Activated naive CD4-positive, alpha-beta T cell treated with anti-CD3 and anti-CD28 coated beads, Interleukin-2, amount 10 ng/mL, durations not matched to agents 5 hours and 36 hours (primary cell): ENCODE measurements around the gene BCL6B. TPM values are rescaled to one million over a fixed set of nuclear protein-coding genes. Genes with fewer than 3 reads are reported as not detected.

Source experiments
- total RNA-seq, 2 experiments: library from RNA; stranded (reverse); gene quantifications; one replicate each; pipeline ENCODE4 v1.2.3, GENCODE V29; 2021

Gene BCL6B, protein sequence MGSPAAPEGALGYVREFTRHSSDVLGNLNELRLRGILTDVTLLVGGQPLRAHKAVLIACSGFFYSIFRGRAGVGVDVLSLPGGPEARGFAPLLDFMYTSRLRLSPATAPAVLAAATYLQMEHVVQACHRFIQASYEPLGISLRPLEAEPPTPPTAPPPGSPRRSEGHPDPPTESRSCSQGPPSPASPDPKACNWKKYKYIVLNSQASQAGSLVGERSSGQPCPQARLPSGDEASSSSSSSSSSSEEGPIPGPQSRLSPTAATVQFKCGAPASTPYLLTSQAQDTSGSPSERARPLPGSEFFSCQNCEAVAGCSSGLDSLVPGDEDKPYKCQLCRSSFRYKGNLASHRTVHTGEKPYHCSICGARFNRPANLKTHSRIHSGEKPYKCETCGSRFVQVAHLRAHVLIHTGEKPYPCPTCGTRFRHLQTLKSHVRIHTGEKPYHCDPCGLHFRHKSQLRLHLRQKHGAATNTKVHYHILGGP
- total RNA-seq: 1 to 10 TPM in 1 of 2 experiments, under 1 TPM in 1; 0.46 to 1.0 TPM

DNA sequence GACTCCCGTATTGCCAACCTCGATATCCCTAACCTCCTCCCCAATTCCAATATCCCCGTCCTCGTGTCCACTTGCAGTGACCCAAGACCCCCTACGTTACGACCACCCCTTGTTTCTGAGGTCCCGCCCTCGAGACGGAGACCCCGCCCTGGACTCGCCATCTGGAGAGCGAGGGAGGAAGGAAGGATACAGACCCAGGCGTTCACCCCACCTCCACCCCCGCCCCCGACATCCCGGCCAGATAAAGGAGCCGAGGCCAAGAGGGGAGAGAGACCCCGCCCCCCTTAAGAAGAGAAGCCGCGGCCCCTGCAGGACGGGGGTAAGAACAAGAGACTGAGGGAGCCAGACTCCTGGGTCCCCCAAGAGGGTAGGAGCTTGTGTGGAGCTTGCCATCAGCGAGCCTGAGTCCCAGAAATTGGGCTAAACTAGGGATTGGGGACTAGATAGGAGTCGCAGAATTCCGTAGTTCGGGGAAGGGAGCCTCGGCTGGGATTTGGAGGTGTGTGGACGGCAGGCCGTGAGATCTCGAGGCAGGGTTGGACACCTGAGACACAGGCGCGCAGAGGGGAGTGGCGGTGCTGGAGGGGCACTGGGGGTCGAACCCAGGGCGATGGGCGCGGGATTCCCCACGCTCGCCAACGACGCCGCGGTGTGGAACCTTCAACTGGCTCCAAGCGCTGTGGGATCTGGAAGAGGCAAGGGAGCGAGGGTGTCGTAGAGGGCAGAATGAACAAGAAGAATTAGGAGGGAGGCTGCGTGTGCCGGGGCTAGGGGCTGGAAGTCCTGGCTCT, at the start of gene BCL6B:
Gene BCL6B, plus strand, starts transcription at position 270 of the 791 bp plus-strand sequence. CDS start 622 bp downstream, outside the sequence.

DNA sequence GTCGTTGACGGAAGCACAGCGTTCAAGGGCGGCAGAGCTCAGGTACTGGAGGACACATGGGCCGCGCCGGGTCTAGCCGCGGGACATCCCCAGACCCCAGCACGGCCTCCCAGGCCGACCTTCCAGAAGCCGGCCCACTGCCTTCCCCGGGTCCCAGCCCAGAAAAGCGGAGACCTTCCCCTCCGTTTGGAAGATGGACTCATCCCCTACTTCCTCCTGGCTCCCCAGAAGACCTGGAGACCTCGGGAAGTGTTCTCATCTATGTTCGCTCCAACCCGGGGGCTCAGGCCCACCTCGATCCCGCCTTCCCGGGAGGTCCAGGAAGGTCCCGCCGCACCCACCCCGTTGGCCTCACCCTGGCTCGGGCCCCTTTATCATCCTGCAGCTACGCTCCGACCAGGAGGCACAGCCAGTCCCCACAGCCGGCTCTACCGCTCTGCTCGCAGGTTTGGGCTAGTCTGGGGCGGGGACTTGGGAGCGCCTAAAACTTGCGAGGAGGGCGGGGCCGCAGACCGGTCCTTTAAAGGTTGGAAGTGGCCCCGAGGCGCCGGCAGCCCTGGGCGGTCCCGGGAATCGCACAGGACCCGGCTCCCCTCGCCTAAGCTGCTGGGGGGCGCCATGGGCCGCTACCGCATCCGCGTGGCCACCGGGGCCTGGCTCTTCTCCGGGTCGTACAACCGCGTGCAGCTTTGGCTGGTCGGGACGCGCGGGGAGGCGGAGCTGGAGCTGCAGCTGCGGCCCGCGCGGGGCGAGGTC, 27.2 kb upstream of the BCL6B start, which contains the start of gene ALOX12:
Gene ALOX12, plus strand, starts transcription at position 550 of the 756 bp plus-strand sequence. Its CDS starts 69 bp downstream, at position 619.

DNA sequence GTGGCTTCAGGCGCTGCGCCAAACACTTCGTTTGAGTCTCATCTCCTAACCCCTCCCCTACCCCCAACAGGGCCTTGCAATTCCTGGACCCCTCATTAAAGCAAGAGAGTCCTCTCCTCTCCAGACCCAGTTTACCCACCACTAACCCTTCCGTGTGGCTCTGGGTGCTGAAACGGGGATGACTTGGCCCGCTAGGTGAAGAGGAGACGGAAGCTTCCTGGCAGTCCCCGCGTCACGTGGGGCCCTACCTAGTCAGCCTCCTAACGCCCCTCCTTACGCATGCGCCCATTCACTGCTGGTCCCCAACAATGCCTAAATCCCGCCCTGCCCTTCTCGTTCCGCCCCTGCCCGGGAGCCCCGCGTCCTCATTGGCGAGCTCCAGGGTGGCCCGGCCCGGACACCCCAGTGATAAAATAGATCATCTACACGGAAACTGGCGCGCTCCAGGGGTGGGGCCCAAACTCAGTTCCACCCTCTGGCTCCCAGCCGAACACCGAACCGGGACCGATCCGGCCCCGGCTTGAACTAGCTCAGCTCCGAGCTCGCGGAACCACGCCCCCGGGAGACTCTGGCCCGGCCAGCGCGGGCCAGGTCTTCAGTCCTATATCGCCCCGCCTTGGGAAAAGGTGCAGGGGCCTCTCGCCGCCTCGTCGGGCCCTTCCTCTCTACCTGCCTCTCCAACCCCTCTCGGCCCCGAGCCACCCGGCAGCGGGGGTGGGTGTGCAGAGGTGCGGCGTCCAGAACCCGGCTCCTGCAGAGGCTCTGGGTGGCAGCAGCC, 12.9 kb downstream of the BCL6B start, which contains the start of gene SLC16A13:
Gene SLC16A13, plus strand, starts transcription at position 425 of the 778 bp plus-strand sequence. CDS start 368 bp downstream, outside the sequence.

DNA sequence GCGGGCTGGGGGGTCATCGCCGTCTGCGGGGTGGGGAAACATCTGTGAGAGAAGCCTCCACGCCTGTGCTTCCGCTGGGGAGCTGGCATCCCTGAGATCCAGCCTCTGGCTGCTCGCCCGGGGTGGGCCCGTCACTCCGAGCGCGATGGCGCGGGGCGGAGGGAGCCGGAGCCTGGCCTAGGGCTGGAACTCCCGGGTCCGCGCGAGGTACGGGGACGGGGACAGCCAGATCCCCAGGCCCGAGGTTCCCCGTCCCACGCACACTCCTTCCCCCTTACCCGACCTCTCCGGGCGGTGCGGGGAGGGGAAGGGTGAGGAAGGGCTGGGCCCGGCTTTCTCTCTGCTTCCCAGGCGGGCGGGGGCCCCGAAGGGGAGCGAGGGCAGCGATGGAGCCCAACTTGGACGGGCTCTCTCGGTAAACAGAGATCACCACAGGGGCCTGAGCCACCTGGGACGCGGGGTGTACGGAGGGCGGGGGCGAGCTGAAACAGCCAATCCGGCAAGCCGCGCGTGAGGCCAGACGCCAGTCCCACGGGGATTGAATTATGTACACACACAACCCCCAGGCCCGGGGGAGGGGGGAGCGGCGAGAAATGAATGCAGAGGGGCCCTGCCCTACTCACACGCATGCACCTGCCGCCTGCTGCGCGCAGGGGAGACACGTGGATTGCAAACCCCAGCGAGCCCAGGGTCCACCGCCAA, 20.8 kb downstream of the BCL6B start, which contains the start of gene SLC16A11:
Gene SLC16A11, minus strand, starts transcription at position 596 of the 702 bp plus-strand sequence. Its CDS starts 579 bp downstream, at position 17.

Other genes with a start within 250 kb of the BCL6B start
- gene FBXO39, start 246.8 kb upstream of the BCL6B start, total RNA-seq: under 1 TPM; 0.65 to 0.81 TPM
- not detected for gene TEKT1, start 191.3 kb upstream of the BCL6B start, total RNA-seq
- gene ALOX12, start 27.0 kb upstream of the BCL6B start, total RNA-seq: not detected
- gene RNASEK, start 10.4 kb upstream of the BCL6B start, total RNA-seq: 100 to 1,000 TPM; 170 to 178 TPM
- 10 to 100 TPM; 23.8 to 25.0 TPM for gene SLC16A13, start 13.0 kb downstream of the BCL6B start, total RNA-seq
- gene SLC16A11, start 21.0 kb downstream of the BCL6B start, total RNA-seq: under 1 TPM; 0.12 to 0.25 TPM
- gene CLEC10A, start 57.2 kb downstream of the BCL6B start, total RNA-seq: not detected
- not detected for gene ASGR2, start 91.8 kb downstream of the BCL6B start, total RNA-seq
- 1 to 10 TPM in 1 of 2 experiments, under 1 TPM in 1; 0.63 to 1.2 TPM for gene ASGR1, start 156.3 kb downstream of the BCL6B start, total RNA-seq
- gene DLG4, start 196.8 kb downstream of the BCL6B start, total RNA-seq: 10 to 100 TPM; 11.6 to 11.9 TPM
- gene ACADVL, start 196.9 kb downstream of the BCL6B start, total RNA-seq: 100 to 1,000 TPM; 291 to 311 TPM
- 10 to 100 TPM; 47.0 to 47.5 TPM for gene DVL2, start 211.5 kb downstream of the BCL6B start, total RNA-seq
- 10 to 100 TPM; 53.9 to 55.9 TPM for gene PHF23, start 216.4 kb downstream of the BCL6B start, total RNA-seq
- 100 to 1,000 TPM; 276 to 282 TPM for gene GABARAP, start 219.4 kb downstream of the BCL6B start, total RNA-seq
- 100 to 1,000 TPM; 154 to 160 TPM for gene CTDNEP1, start 228.7 kb downstream of the BCL6B start, total RNA-seq
- 10 to 100 TPM; 36.2 to 44.5 TPM for gene ELP5, start 229.2 kb downstream of the BCL6B start, total RNA-seq
- gene CLDN7, start 239.4 kb downstream of the BCL6B start, total RNA-seq: under 1 TPM; 0.53 to 0.76 TPM